HG02852 (cell line): ENCODE data around the gene LAMB1.

Experiments used
- ATAC-seq: cut with Tn5 transposase; IDR thresholded peaks from one replicate; pipeline ENCODE4 v1.9.1; 2021; ENCODE audit warnings: mild to moderate bottlenecking, moderate library complexity; ENCODE audit not compliant: unreplicated experiment

The LAMB1 gene

DNA sequence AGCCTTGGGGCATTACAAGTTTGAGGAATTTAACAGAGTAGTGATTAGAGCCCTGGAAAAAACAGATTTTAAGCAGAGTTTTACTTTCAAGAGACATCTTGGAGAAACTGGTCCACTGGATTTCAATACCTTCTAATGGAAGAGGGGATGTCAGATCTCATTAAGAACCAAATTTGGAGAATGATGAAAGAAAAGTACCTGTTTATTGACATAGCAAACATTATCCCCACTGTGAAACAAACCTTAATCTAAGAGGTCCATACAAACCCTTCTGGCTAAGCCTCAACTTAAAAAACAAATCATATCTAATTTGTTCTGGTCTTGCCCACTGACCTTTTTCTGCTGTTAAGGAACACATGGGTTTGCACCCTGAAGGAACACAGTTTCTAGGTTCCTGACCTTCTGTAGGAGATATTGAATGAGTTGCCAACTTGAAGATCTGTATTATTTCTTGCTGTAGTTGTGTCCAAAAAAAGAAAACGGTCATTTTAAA lies 53.5 kb downstream of the LAMB1 start:
- no peak for ATAC-seq

DNA sequence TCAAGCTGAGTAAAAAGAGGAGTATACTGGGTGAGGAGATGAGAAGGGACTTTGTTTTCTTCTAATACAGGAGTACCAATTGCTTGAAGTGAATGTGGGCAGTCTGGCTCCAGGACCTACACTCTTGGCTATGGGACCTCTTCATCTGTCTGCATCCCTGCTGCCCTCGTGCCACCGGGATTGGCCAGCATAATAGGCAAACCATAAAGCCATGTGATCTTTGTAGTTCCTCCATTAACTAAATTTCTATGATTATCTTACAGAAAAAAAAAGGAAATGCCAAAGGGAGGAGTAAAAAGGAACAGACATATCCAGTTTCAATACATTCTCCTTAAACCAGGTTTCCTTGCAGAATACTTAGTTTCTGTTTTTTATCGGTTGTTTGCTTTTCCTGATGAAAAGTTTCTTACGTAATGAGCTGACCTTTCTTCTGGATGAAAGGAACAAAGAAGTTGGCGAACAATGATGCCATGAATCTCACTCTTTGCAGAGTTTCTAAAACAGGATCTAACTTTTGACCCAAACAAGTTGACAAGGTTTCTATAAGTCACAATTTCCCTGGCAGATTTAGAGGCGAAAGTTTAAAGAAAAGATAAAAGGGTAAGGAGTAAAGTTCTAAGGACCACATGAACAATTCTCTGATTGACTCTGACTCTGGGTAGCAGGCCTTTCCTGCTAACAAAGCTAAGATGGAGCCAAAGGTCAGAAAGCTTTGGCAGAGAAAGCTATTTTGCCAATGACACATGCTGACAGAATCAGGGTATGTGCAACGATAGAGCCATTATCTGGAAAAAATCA lies 54.1 kb downstream of the LAMB1 start:
- ATAC-seq = no peak

DNA sequence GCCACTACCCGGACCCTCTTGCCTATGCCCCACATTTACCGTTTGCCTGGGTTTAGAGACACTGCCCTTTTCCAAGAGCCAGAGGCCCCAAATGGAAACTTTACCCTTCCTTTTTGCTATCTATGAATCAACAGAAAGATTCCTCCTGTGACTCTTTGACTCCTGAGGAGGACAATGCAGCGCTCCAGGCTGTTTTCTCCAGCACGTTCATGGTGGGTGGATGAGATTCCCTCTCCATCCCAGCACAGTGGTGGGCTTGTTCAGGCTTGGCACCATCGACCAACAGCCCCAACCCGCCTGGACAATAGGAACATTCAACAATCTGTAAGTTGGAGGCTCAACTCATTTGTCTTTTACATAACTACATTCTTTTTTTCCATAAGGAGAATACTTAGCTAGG lies 56.1 kb downstream of the LAMB1 start:
- no peak for ATAC-seq

DNA sequence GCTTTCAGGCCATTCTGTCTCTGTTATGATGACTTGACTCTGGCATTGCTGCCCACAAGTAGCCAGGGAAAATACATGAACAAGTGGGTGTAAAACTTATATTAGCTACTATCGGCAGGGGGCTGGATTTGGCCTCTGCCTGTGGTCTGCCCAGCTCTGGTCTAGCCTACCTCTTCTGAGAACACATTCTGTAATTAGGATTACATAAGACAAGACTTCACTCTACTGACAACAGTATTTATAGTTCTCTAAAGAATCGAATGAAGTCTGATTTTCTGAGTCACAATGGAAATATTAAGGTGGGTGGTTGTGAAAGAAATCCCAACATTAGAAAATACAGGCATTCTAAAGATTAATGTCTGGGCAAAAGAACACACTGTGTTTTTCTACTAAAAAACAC lies 56.5 kb downstream of the LAMB1 start:
- ATAC-seq = no peak

DNA sequence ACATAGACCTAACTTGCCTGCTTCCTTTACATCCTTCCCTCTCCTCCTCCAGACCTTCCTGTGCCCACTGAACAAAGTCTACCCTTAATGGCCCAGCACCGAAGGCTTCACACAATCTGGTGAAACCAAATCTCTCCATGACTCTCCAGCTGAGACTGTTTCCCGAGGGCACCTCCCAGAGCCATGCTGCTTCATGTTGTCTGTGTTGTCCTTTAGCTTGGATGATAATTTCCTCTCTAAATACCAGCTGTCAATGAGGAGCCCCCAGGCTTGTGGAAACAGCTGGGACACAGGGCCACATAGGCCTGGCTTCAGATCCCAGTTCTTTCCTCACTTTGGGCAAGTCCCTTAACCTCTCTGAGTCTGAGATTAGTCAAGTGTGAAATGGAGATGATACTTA lies 57.6 kb downstream of the LAMB1 start:
- no peak for ATAC-seq

DNA sequence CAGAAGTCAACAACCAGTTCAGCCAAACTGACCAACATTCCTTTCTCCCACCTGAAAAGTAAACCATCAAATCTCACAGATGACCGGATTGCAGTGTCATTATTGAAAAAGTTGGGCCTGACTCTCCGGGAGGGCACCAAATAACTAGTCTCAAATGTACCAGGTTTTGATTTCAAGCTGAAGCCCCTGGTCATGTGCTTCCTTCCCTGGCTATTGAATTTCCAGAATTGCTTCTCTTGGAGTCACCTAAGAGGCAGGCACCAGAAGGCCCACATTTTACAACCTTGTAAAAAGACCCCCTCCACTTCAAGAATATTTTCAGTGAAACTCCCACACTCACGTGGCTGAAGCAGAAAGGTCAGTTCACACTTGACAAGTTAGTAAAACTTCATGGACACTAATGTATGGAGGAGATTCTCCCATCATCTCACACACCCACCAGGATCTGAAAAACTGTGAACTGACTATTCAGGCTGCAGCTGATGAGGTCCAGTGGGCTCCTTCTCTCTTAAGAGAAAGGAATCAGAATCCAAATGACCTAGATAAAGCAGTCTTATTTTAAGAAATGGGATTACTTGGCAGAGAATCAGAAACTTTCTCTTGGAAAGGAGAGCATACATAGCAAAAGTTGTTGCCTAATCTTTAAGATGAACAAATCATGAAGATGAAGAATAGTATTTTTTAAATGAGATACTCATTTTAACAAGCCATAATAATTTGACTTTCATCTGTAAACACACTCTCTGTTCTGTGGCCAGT lies 58.4 kb downstream of the LAMB1 start:
- no peak for ATAC-seq

DNA sequence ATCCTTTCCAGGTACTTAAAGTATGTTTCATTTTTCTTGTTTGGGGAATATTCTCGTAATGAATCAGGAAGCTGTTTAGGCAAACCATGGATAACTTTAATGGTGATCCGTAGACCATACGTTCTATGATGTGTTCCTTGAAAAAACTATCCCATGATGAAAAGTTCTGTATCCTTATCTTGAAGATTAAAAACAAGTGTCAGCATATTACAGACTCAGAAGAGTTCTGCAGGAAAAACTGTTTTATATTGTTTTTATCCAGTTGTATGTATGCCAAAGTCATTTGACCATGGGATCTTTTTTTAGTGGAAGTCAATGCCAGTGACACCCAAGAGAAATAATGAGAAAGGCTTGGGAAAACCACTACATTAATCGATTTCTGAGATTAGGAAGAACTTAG lies 59.9 kb downstream of the LAMB1 start:
- ATAC-seq = no peak

DNA sequence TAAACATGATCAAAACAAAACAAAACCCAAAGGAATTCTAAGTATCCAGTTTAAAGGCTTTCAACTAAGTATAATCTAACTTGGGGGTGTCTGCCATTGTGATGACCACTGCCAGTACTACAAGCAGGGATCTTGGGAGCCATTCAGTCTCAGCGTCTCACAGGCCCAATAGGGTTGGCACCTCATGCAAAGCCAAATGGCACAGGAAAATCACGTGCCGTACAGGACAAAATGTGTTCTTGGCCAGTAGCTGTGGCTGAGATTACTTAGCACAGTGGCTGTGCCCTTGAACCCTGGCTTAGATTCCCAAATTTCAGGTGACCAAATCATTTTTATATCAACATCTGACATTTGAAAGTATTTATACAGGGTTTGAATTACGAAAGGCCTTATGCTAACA lies 62.0 kb downstream of the LAMB1 start:
- ATAC-seq = no peak

DNA sequence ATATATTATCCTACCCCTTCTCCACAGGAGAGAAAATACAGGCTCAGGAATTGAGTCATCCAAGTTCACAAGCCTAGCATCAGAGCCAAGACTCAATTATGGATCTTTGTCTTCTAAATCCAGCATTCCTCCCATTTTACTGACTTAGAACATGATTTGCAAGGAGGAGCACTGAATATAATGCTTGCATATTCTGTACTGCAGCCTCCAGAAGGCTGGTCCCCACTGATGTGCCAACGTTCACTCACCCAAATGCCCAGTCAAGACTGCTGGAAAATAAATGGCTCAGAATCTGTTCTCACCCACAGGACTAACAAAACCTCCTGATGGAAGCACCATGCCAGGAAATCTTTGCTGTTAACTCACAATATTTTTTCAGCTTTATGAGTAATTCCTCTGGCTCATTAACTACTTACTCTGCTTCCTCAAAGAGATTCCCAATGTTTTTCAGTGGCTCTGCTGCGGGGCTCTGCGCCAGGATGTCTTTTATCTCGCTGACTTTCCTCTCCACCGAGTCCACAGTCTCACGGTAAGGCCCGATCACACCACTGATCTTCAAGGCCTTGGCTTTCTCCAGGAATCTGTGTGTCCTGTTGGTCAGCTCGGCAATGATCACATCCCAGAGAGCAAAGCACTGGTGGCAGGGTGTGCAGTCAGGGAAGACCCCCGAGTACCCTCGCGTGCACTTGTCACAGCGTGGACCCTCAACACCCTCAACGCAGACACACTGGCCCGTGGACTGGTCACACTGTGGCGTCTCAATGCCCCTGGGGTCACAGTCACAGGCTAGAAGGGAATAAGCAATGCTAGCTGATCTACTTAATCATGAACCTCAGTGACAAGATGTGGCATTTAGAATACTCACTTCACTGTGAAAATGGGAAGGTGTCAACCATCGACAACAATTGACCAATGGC lies 63.1 kb downstream of the LAMB1 start:
- ATAC-seq = no peak

DNA sequence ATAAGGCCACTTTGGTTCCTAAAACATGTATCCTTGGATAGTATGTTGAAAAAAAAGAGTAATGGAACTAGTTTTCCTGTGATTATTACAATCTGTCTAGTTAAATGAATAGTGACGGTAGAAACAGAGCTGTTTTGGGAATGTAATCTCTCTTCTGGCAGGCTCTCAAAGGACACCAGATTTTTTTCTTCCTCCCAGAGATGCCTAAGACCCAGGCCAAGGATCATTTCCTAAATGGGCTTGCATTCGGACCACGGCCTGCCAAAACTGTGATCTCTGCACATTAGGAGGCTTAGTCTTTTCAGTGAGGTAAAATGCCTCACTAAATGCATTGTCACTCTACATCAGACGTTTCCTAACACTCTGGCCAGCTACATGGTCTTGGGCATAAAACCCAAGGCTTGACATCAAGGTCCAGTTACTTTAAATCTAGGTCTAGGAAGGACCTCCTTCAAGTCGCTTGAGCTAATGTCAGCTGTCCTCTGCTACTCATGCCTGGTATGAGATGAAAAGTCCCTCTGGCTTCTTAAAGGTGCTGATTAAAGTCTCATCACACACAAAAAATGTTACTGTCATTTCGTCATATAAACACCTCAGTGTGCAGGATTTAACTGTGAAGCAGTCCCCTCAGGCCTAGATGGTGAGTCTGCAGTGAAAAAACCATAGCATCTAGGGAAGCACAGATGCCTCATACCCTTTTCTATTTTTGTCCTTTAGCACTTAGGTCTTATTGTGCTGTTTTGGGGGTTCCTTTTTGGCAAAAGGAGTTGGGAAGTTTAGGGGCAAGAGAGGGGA lies 64.3 kb downstream of the LAMB1 start:
- ATAC-seq = no peak

DNA sequence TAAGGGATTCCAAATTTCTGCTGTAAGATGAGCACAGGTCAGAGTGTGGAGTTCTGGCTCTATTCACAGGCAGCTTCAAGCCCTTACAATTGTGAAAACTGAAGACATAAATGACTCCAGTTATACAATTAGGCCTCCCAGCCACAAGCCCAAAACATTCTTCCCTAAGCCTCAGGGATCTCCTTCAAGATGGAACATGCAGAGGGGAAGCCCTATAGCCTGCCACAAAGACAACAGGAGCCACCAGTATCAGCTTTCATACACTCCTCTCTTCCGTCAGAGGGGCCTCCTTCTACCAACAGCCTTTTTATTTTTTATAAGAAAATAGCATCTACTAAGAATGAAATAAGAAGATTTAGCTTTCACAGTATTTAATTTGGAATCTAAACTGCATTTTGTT lies 65.4 kb downstream of the LAMB1 start:
- ATAC-seq = no peak

DNA sequence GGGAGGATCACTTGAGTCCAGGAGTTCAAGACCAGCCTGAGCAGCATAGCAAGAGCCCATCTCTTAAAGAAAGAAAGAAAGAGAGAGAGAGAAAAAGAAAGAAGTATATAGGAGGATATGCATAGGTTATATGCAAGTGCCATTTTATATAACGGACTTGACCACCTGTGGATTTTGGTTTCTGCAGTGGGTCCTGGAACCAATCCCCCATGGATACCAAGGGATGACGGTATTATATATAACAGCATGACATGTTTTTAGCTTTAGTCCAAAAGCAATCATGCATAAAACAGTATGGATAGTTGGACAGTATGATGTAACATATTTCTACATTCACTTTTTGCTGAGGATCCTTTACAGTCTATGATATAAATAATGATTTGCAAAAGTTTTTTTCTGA lies 66.6 kb downstream of the LAMB1 start:
- no peak for ATAC-seq

DNA sequence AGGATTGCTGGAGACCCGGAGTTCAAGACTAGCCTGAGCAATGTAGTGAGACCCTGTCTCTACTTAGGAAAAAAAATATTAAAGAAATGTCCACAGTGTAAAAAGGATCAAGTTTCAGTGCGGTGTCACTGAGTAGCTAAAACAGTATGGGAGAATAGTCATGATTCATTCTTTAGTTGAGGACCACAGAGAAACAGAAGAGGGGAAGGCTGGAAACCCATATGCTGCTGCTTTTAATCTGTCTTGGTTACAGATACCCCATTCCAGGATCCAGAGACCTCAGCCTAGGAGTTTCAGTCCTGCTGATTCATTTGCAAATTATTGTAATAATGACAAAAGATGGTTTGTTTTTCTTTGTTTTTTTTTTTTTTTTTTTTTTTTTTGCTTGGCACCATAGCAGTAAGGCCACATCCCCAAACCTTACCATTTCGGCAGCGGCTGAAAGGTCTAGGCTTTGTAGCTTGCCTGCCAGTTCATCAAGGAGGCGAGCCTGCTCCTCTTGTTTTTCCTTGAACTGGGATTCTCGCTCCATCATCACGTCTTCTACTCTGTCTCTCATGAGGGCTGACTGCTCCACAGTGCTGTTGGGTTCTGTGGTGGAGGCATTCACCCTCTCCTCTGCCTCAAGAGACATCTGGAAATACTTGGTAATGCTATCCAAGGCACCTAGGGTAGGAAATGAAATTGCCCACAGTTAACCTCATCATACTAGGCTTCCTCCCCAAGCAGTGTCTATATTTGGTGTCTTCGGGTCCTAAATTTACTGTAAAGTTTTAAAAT lies 67.8 kb downstream of the LAMB1 start:
- ATAC-seq = no peak

DNA sequence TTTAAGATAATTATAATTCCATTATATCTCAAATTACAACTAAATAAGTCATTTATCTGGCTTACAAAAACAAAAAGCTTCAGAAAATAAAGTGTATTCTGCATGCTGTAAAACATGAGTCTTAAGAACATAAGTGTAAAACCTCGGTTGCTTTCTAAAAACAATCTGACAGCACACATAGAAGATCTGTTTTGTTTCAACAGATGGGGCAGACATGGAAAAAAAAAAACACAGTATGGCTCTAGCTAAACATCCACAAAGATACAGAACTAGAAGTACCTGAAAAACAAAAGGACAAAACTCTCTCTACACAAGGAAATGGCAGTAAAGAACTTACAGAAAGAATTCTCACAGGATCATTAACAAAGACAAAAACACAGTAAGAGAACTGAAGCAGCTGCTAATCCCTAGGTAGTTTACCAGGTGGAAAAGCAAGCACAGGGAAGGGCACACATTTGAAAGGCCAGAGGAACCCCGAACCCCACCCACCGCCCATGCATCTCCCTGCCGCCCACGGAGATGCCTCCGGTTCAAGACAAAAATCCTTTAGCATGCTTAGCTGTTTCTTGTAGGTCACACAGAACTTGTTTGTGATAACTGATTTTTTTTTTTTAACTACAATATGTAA lies 69.5 kb downstream of the LAMB1 start:
- no peak for ATAC-seq

DNA sequence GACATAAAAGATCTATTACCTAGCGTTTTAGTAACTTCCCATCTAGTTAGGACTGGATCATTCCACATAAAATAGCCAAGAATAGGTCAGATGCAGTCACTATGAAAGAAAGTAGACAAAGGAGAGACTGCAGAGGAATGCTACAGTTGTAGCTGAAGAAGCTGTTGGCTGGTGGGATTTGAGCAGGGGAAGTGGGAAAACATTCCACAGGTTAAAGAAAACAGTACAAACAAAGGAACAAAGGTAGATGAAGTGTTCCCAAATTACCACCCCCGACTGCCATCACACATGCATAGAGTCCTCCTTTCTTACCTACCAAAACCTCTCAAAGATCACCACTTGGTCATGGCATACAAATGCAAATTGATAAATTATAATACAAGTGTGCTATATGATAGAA lies 70.2 kb downstream of the LAMB1 start:
- no peak for ATAC-seq

DNA sequence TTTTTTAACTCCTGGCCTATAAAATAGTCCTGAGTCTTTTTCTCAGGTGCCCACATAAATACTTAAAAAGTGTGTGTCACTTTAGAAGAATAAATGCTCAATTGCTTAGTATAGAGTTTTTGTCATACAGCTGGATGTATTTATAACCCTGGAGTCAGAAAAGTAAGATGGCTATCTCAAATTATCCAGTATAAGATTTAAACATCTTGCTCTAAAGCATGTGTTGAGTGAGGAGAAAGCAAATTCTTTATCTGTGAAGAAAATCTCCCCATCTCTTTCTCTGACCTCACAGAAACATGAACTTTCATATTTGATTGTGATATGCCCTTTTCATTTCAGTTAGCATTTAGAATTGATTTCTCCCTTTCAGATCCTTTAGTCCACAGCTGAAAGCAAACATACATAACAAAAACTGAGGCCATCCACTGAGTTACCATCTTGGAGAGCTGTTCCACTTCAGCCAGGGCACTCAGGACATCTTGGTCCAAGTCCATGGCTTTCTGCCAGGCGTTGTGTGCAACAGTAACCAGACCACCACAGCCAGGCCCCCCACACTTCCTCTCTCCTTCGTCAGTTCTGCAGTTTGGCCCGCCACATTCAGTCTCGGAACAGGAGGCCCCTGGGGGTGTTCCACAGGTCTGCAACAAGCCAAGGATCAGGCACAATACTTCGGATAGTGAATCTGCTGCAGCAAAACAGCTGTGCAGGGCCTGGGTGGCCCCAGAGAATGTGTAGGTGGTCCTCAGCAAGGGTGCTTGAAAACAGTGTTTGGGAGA lies 71.0 kb downstream of the LAMB1 start:
- ATAC-seq = no peak

DNA sequence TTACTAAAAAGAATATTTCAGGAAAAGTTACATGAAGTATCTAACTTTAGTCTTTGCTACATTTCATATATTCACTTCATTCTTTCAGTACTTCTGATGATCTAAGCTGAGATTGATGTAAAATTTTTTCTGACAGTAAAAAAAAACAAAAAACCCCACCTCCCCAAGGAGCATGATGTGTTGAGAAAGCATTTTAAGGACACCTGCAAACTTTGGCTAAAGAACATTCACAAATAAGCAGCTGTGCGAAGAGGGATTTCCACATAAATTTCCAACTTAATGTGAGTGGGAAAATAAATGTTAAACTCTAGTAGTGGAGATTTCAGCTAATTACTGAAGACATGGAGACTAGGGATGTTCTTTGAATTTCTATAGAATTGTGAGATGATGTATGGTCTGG lies 76.5 kb downstream of the LAMB1 start:
- no peak for ATAC-seq

DNA sequence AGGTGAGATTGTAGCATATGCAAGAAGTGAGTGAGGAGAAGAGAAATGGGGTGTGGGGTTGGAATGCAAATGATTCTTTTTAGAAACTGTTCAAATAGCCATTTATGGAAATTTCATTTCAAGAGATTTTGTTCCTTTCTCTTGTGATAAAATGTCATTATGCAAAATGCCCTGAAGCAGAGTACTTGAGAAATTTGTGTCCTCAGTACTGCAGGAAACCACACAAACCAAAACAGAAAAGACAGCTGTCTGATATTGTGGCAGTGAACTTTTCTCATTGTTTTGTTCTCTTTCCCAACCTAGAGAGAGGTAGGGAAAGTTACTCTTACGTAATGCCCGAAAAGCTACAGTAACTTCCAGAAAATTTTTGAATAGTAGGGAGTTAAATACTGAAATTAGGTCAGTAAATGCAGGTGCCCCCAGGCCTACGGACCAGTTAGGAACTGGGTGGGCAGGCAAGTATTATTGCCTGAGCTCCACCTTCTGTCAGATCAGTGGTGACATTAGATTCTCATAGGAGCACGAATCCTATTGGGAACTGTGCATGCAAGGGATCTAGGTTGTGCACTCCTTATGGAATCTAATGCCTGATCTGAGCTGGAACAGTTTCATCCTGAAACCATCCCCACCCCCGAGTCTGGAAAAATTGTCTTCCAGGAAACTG lies 78.0 kb downstream of the LAMB1 start:
- peak; percentile 94 for ATAC-seq
